H1 (cell line): Measurements from ENCODE around the gene CDC14B. TPM values are rescaled to one million over a fixed set of nuclear protein-coding genes. Genes with fewer than 3 reads are reported as not detected.

Experiments
- CTCF ChIA-PET: fragments of 300-600 bp; sonication (Branson Sonifier 250); formaldehyde crosslinking; loops from one replicate; lab custom pipeline; 2021; ENCODE audit not compliant: partially characterized antibody; lab: Charles Lee
- POLR2A ChIA-PET: fragments of 300-600 bp; sonication (Branson Sonifier 250); formaldehyde crosslinking; loops from one replicate; lab custom pipeline; 2021; ENCODE audit warnings: inconsistent platforms; ENCODE audit not compliant: partially characterized antibody; lab: Charles Lee
- DNase-seq, 2 experiments: peaks; one replicate each; pipeline versions ENCODE4 v3.0.0 to v3.0.0-alpha.2; 2010 to 2022; ENCODE audit warnings: low spot score in 2 of 2, low read depth in 1 of 2, mixed read lengths in 1 of 2
- FAIRE-seq: peaks from 2 replicates; lab custom pipeline; 2011; peaks lifted over from hg19 to GRCh38; lab: Jason Lieb, UNC
- H2AFZ ChIP-seq: 2 replicates; pipeline ENCODE4 v1.8.1; 2012; ENCODE audit warnings: low read length, inconsistent platforms
- H2AK5ac ChIP-seq: 2 replicates; pipeline ENCODE4 v1.6.1; 2013; ENCODE audit warnings: low read depth, low read length
- H2BK120ac ChIP-seq: replicated peaks from 2 replicates; pipeline ENCODE3; 2013; ENCODE audit warnings: low read depth, low read length, inconsistent platforms
- H2BK12ac ChIP-seq: 2 replicates; pipeline ENCODE4 v1.6.1; 2013; ENCODE audit warnings: low read depth, low read length
- H2BK15ac ChIP-seq: 2 replicates; pipeline ENCODE4 v1.6.1; 2013; ENCODE audit warnings: low read length
- H2BK20ac ChIP-seq: 2 replicates; pipeline ENCODE4 v1.6.1; 2013; ENCODE audit warnings: low read length
- H2BK5ac ChIP-seq: 2 replicates; pipeline ENCODE4 v1.6.1; 2013; ENCODE audit warnings: low read depth, low read length
- H3K14ac ChIP-seq: 2 replicates; pipeline ENCODE4 v1.6.1; 2013; ENCODE audit warnings: inconsistent platforms; ENCODE audit not compliant: insufficient read length
- H3K18ac ChIP-seq: 2 replicates; pipeline ENCODE4 v1.6.1; 2013; ENCODE audit warnings: low read length; ENCODE audit errors: extremely low read depth
- H3K23ac ChIP-seq: 2 replicates; pipeline ENCODE4 v1.6.1; 2013; ENCODE audit warnings: inconsistent platforms; ENCODE audit not compliant: insufficient read length
- H3K23me2 ChIP-seq: 2 replicates; pipeline ENCODE4 v1.6.1; 2013; ENCODE audit warnings: low read depth, low read length
- H3K27ac ChIP-seq: 2 replicates; pipeline ENCODE4 v1.6.1; 2011; ENCODE audit warnings: low read depth, low read length, inconsistent platforms
- H3K27me3 ChIP-seq, 4 experiments: replicated peaks in 1 of 4; 1 replicate in 1 of 4; 2 replicates in 3 of 4; pipeline versions ENCODE4 v1.6.1 to v1.8.1; 2011 to 2013; ENCODE audit warnings: low read length in 3 of 4, mild to moderate bottlenecking in 3 of 4, inconsistent platforms in 2 of 4, mixed read lengths in 2 of 4, moderate library complexity in 1 of 4; ENCODE audit not compliant: control insufficient read depth in 3 of 4, insufficient read depth in 3 of 4; ENCODE audit errors: extremely low read depth in 1 of 4
- H3K36me3 ChIP-seq, 4 experiments: 2 replicates each; pipeline versions ENCODE4 v1.6.1 to v1.8.1; 2011 to 2013; ENCODE audit warnings: mild to moderate bottlenecking in 4 of 4, low read length in 3 of 4, moderate library complexity in 2 of 4, control low read depth in 1 of 4, inconsistent platforms in 1 of 4; ENCODE audit not compliant: insufficient read depth in 4 of 4, control insufficient read depth in 2 of 4
- H3K4ac ChIP-seq: replicated peaks from 2 replicates; pipeline ENCODE3; 2013; ENCODE audit warnings: low read length, low read depth, mixed read lengths, inconsistent platforms; ENCODE audit not compliant: insufficient read length
- H3K4me1 ChIP-seq, 4 experiments: replicated peaks in 1 of 4; 1 replicate in 1 of 4; 2 replicates in 3 of 4; pipeline versions ENCODE4 v1.6.1 to v1.8.1; 2011 to 2013; ENCODE audit warnings: low read length in 3 of 4, inconsistent platforms in 2 of 4, mixed read lengths in 1 of 4; ENCODE audit not compliant: insufficient read depth in 4 of 4, control insufficient read depth in 3 of 4
- H3K4me2 ChIP-seq, 2 experiments: 2 replicates each; pipeline versions ENCODE4 v1.6.1 to v1.8.1; 2011 to 2013; ENCODE audit warnings: low read depth in 2 of 2, low read length in 2 of 2, control low read depth in 1 of 2, inconsistent platforms in 1 of 2, mild to moderate bottlenecking in 1 of 2; ENCODE audit not compliant: insufficient read depth in 1 of 2
- H3K4me3 ChIP-seq, 4 experiments: fragments of 200-600, 300-600 bp in 1 of 4; sonication (generic), shearing (Covaris generic), sonication (Bioruptor Twin) in 1 of 4; 2 replicates each; pipeline versions ENCODE4 v1.5.1 to v1.8.1; 2011 to 2016; ENCODE audit warnings: low read length in 4 of 4, low read depth in 3 of 4, control low read depth in 2 of 4, inconsistent platforms in 2 of 4, mild to moderate bottlenecking in 2 of 4, mixed read lengths in 1 of 4, moderate library complexity in 1 of 4; ENCODE audit not compliant: insufficient read depth in 2 of 4; ENCODE audit errors: extremely low read depth in 1 of 4
- H3K56ac ChIP-seq: replicated peaks from 2 replicates; pipeline ENCODE3; 2013; ENCODE audit warnings: low read depth, mild to moderate bottlenecking, mixed read lengths, low read length, inconsistent platforms; ENCODE audit not compliant: insufficient read length
- H3K79me1 ChIP-seq: 2 replicates; pipeline ENCODE4 v1.6.1; 2013; ENCODE audit warnings: low read depth, low read length, control low read depth
- H3K79me2 ChIP-seq, 2 experiments: 2 replicates each; pipeline versions ENCODE4 v1.6.1 to v1.8.1; 2012 to 2013; ENCODE audit warnings: low read length in 2 of 2, mild to moderate bottlenecking in 2 of 2, inconsistent platforms in 1 of 2; ENCODE audit not compliant: insufficient read depth in 2 of 2, control insufficient read depth in 1 of 2
- H3K9ac ChIP-seq, 4 experiments: replicated peaks in 1 of 4; 1 replicate in 1 of 4; 2 replicates in 3 of 4; pipeline versions ENCODE4 v1.6.1 to v1.8.1; 2011 to 2013; ENCODE audit warnings: low read depth in 3 of 4, low read length in 3 of 4, control low read depth in 2 of 4, mild to moderate bottlenecking in 2 of 4, moderate library complexity in 2 of 4, inconsistent platforms in 1 of 4; ENCODE audit errors: extremely low read depth in 1 of 4
- H3K9me3 ChIP-seq, 2 experiments: 2 replicates each; pipeline versions ENCODE4 v1.6.1 to v1.8.1; 2012 to 2013; ENCODE audit warnings: mild to moderate bottlenecking in 2 of 2, moderate library complexity in 2 of 2, control low read depth in 1 of 2, inconsistent platforms in 1 of 2, low read depth in 1 of 2, low read length in 1 of 2, mixed read lengths in 1 of 2; ENCODE audit not compliant: insufficient read depth in 2 of 2
- H4K20me1 ChIP-seq, 2 experiments: replicated peaks in 1 of 2; 2 replicates each; pipeline versions ENCODE3 to v1.8.1; 2011 to 2013; ENCODE audit warnings: inconsistent platforms in 2 of 2, low read length in 2 of 2, mild to moderate bottlenecking in 1 of 2; ENCODE audit not compliant: insufficient read depth in 2 of 2, control insufficient read depth in 1 of 2
- H4K5ac ChIP-seq: 2 replicates; pipeline ENCODE4 v1.6.1; 2013; ENCODE audit warnings: low read length, low read depth, mixed read lengths, inconsistent platforms; ENCODE audit not compliant: insufficient read length
- H4K8ac ChIP-seq: 2 replicates; pipeline ENCODE4 v1.8.0; 2013; ENCODE audit warnings: mild to moderate bottlenecking, moderate library complexity, low read length, inconsistent platforms; ENCODE audit not compliant: insufficient read depth; ENCODE audit errors: extremely low read depth
- H4K91ac ChIP-seq: replicated peaks from 2 replicates; pipeline ENCODE3; 2013; ENCODE audit warnings: low read length, mixed read lengths, inconsistent platforms; ENCODE audit not compliant: insufficient read length
- ASH2L ChIP-seq: fragments of 200-600, 300-600 bp; sonication (generic); IDR thresholded peaks from one replicate; pipeline ENCODE4 v1.7.1; 2017; ENCODE audit warnings: low read length
- CEBPB ChIP-seq: IDR thresholded peaks from 2 replicates; pipeline ENCODE4 v1.6.1; 2012; ENCODE audit warnings: low read depth, low read length
- CTBP2 ChIP-seq: IDR thresholded peaks from 2 replicates; pipeline ENCODE4 v1.7.0; 2011; ENCODE audit warnings: borderline replicate concordance, mild to moderate bottlenecking, moderate library complexity, mixed read lengths, low read length; ENCODE audit not compliant: insufficient read depth, insufficient read length
- CTCF ChIP-seq, 3 experiments: IDR thresholded peaks; 1 replicate in 2 of 3; 2 replicates in 1 of 3; pipeline versions ENCODE4 v1.5.1 to v1.6.1; 2011; ENCODE audit warnings: low read length in 3 of 3, mild to moderate bottlenecking in 3 of 3, inconsistent platforms in 2 of 3, low read depth in 1 of 3, moderate library complexity in 1 of 3; ENCODE audit not compliant: insufficient read depth in 1 of 3; ENCODE audit errors: control extremely low read depth in 1 of 3
- PHF8 ChIP-seq: fragments of 200-600 bp; sonication (generic); conservative IDR thresholded peaks from 2 replicates; pipeline ENCODE4 v1.7.1; 2012; ENCODE audit warnings: low read depth, mild to moderate bottlenecking, inconsistent platforms, low read length, moderate library complexity
- RBBP5 ChIP-seq: IDR thresholded peaks from 2 replicates; pipeline ENCODE4 v1.7.1; 2012; ENCODE audit warnings: low read depth, mild to moderate bottlenecking, inconsistent platforms, low read length, moderate library complexity, borderline replicate concordance
- RNF2 ChIP-seq: fragments of 200-900, 300-1000 bp; sonication (generic); IDR thresholded peaks from 2 replicates; pipeline ENCODE4 v1.7.1; 2016; ENCODE audit warnings: borderline replicate concordance, low read depth, mild to moderate bottlenecking, antibody characterized with exemption, low read length; ENCODE audit not compliant: poor library complexity, severe bottlenecking; ENCODE audit errors: missing control alignments
- TAF1 ChIP-seq: IDR thresholded peaks from 2 replicates; pipeline ENCODE4 v1.6.1; 2011; ENCODE audit warnings: mild to moderate bottlenecking, low read depth, low read length
- WGBS, 2 experiments: shearing (Covaris generic) in 1 of 2; methylation state at CpG; one replicate each; pipeline versions ENCODE4 v1.1.6 to v1.1.7; 2013 to 2015; ENCODE audit warnings: low lambda C conversion rate in 2 of 2, mixed read lengths in 2 of 2, inconsistent platforms in 1 of 2, low coverage in 1 of 2, missing lambda C conversion rate in 1 of 2; ENCODE audit not compliant: insufficient replicate concordance in 2 of 2, insufficient coverage in 1 of 2, insufficient read length in 1 of 2; ENCODE audit errors: extremely low coverage in 1 of 2, missing lambda C conversion rate in 1 of 2; 5-methylcytosine and 5-hydroxymethylcytosine counted together
- polyA plus RNA-seq, 7 experiments: library from polyadenylated mRNA; depleted of rRNA in 3 of 7; stranded (reverse) in 5 of 7; unstranded in 2 of 7; fragments of >200 nt in 5 of 7; fragments of 200-250 nt in 2 of 7; gene quantifications; 1 replicate in 5 of 7; 2 replicates in 1 of 7; 4 replicates in 1 of 7; pipeline versions ENCODE4 v1.2.1 to v1.2.3, GENCODE V29; 2011 to 2013; ENCODE audit warnings: missing spikeins in 2 of 7, mixed read lengths in 2 of 7
- total RNA-seq: library from RNA; stranded (reverse); fragmentation: NEBNext Ultra II Directional; extraction: Animal tissue kit (Norgen Biotek cat#: 25700); gene quantifications from 2 replicates; pipeline ENCODE4 v1.2.1, GENCODE V29; 2021

The CDC14B gene
- total and polyA plus RNA-seq, 2 of the 8 experiments (the other 6 are each of a cell fraction or from before 2014, with no cell fraction given): 17.2 to 44.6 TPM

DNA sequence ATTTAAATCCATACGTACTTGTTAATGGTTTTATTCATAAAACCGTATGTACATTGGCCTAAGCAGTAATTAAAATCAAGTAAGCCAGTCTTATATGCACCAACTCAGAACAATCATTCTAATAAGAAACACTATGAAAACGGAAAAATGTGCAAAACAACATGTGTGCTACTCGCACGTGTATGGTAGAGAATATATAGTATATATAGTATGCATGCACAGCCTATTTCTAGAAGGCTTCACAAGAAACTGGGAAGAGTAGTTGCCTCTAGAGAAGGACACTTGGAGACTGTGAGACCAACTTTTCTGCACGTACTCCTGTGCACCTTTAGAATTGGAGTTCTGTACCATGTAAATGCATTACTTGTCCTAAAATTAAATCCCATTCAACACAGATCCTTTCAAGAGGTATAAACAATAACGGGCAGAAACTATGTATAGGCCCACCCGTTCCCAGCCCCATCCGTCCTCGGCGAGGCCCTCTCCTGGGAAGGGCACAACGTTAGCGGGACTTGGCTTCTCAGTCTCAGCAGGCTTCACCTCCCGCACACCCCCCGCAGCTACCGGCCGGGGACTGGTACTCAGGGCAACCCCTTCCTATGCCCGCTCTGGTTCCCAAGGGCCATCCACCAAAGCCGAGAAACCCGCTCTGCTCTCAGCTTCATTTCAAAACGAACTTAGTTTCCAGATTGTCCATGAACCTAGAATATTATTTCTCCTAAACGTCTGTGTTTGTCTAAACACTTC, 2.0 kb downstream of the CDC14B start:
- ChIA-PET CTCF (interaction anchor here (0.8 to 1.8 kb wide), 4 partner anchors 12 to 1503 kb away, joined by 3 to 7 read pairs (median 4); no protein-coding TSS in a partner anchor), POLR2A (interaction anchor here (1.3 to 1.5 kb wide), 2 partner anchors 10 to 11 kb away, joined by 3 to 6 read pairs; no protein-coding TSS in a partner anchor)
- Histone ChIP-seq H3K4ac (no peak overlapping the region), H4K8ac (no peak overlapping the region), H2BK5ac (no peak overlapping the region), H4K91ac (no peak overlapping the region), H2AK5ac (no peak overlapping the region), H3K4me1 (peaks cover 4 to 19% (median 13%) of the 10 kb centered on the region in 4 experiments), H3K14ac (no peak overlapping the region), H2AFZ (no peak overlapping the region), H4K5ac (no peak overlapping the region), H2BK15ac (no peak overlapping the region), H2BK120ac (no peak overlapping the region), H3K27me3 (peaks cover 0 to 13% (median 6%) of the 10 kb centered on the region in 4 experiments; a peak in 5 of 7 replicates), H3K18ac (no peak overlapping the region), H3K23me2 (peaks cover 17% of the 10 kb centered on the region), H3K9me3 (no peaks in the 10 kb centered on the region), H3K4me3 (peak overlapping the region; percentile 51 to 85 (median 72); a peak in 5 of 8 replicates), H3K79me2 (peaks cover 2 to 57% of the 10 kb centered on the region in 2 experiments; a peak in 2 of 4 replicates), H2BK12ac (no peak overlapping the region), H3K36me3 (no peaks in the 10 kb centered on the region), H4K20me1 (peaks cover 17 to 19% of the 10 kb centered on the region in 2 experiments), H3K9ac (no peak overlapping the region; a peak in 2 of 7 replicates), H3K23ac (no peak overlapping the region), H2BK20ac (no peak overlapping the region), H3K56ac (no peak overlapping the region), H3K27ac (no peak overlapping the region), H3K79me1 (peaks cover 9% of the 10 kb centered on the region; the same call in 1 of the 2 replicates), H3K4me2 (peak overlapping the region; percentile 81 to 98)
- DNase-seq (no peak), FAIRE-seq (no peak)
- WGBS, 2 experiments: 63% methylated on average over 22 of the region's 22 CpGs; no CpG with 5 or more reads in 1 of the 2 experiments
- TF ChIP-seq CEBPB: no peak
- TF ChIP-seq TAF1: no peak
- TF ChIP-seq ASH2L: no peak
- no peak for TF ChIP-seq PHF8
- TF ChIP-seq CTCF (IDR thresholded peaks at IDR 0.05; ENCODE audit: control extremely low read depth in 1 of 3, insufficient read depth in 1 of 3, low read depth in 1 of 3, low read length in 3 of 3): no peak
- TF ChIP-seq RBBP5: no peak
- no peak for TF ChIP-seq CTBP2
- TF ChIP-seq RNF2: no peak
